ENCODE results near the gene ODAM.

GRCh38 chr4:70239884-70240591 lies 44.5 kb downstream of the ODAM start:
- TF ChIP-seq POLR2AphosphoS5 (IDR thresholded peaks at IDR 0.05) (no peak), CTCF (IDR thresholded peaks at IDR 0.05) (no peak), POLR2A (IDR thresholded peaks at IDR 0.05) (no peak)
